ENCODE measurements around the gene ICAM1.

- TF ChIP-seq CTCF (IDR thresholded peaks at IDR 0.05) (no peak), POLR2A (IDR thresholded peaks at IDR 0.05) (no peak)
Measured at GRCh38 chr19:10286803-10287737, 16.1 kb downstream of the ICAM1 start, which contains the start of gene ICAM4.

Measured in thyroid gland (tissue), 4 donors.